Stimulated activated CD4-positive, alpha-beta T cell treated with anti-CD3 and anti-CD28 coated beads, Interleukin-4, amount 100 ng/mL, for 4 hours (primary cell): Measurements from ENCODE around the gene GOLM1.
A peak's percentile ranks its signal among the peaks of the same experiment; 100 is the strongest.
"Not testable (repeated sequence)": the region's sequence is repeated elsewhere in the genome, so short reads cannot be mapped to it uniquely, and the experiment has no call there.

Experiments
- DNase-seq, 2 experiments: peaks; one replicate each; pipeline ENCODE4 v3.0.0-alpha.2; 2020

GOLM1 gene

DNA sequence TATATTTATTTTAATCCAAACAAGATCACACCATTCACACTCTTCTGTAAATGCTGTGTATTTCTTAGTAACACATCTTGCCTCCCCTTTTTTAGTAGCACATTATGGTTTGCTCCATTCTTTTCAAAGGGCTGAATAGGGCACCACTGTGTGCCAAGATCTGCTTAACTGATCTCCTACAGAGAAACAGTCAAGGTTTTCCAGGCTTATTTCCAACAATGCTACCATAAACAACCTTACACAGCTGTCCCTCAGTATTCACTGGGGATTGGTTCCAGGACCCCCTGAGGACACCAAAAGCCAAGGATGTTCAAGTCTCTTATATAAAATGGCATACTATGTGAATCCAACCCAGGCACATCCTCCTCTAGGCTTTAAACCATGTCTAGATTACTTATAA, 16.5 kb downstream of the GOLM1 start:
- DNase-seq, result no peak

DNA sequence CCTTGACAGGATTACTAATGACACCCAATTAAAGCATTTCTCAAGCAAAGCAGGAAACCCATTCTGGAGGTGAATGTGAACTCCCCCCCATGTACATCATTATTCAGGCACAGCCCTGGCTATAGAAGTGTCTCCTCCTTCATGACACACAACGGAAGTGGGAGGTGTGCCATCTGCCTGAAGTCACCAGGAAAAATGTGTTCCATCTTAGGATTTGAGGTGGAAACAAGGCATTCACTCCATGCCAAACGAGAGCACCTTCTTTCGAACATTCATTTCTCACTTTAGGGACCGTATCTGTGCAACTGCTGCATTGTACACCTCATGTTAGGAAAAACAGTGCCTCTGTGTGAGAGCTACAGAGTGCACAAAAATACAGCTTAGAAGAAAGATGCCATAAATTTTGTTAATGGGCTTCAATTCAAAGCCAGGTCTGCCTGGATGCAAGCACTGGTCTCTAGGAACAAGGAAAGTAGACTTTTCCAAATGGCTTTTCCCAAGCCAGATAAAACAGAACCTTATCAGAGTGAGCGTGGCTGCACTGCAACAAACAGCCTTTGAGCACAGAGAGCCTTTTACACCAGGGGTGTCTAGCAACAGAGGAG, 19.4 kb downstream of the GOLM1 start:
- DNase-seq, result no peak

DNA sequence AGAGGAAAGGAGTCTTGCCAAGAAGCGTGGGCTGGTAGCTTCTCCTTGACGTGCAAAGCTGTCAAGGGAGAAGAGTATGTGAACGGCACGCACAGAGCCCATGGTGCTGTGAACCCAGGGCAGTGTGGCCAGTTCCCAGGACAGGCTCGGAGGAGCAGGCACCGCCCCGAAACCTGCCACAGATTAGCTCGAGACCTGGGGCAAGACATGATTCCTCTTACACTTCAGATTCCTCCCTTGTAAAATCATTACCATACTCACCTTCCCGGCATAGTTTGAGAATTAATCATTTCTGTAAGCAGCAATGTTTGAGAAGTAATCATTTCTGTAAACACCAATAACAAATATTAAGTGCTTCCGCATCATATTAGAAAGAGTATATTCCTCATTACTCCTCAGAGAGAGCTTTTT, 19.9 kb downstream of the GOLM1 start:
- DNase-seq, result no peak

DNA sequence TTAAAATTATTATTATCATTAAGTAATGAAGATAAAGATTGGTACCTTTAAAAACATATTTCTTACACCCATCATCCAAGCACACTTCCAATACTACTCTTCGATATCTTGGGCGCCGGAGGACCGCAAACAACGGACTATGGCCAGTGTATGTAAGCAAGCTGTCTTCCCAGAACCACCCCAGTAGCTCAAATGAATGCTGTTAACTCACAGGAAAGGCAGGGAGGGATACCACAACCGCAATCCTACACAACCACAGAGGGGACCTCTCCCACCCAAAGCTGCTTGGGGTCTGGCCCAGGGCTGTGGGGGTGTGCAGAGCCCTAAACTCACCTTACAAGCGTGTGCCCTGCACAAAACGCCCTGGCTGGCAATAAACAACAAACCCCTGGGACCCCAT, 20.6 kb downstream of the GOLM1 start:
- DNase-seq, result no peak

DNA sequence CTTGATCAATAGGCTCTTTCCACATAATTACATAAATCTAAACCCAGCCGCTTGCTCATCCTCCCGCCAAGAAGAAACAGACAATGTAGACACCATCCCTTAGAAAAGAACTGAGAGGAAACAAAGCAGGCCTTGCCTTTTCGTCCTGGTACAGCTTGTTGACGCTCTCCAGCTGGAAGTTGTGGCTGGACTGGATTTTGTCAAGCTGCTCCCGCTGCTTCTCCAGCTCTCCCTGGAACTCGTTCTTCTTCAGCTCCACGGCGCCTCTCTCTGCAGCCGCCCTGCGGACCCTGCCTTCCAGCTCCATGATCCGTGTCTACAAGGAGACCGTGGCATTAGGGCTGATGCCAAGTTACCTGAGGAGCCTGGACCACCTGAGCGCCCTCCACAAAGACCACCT, 22.1 kb downstream of the GOLM1 start:
- no peak for DNase-seq

DNA sequence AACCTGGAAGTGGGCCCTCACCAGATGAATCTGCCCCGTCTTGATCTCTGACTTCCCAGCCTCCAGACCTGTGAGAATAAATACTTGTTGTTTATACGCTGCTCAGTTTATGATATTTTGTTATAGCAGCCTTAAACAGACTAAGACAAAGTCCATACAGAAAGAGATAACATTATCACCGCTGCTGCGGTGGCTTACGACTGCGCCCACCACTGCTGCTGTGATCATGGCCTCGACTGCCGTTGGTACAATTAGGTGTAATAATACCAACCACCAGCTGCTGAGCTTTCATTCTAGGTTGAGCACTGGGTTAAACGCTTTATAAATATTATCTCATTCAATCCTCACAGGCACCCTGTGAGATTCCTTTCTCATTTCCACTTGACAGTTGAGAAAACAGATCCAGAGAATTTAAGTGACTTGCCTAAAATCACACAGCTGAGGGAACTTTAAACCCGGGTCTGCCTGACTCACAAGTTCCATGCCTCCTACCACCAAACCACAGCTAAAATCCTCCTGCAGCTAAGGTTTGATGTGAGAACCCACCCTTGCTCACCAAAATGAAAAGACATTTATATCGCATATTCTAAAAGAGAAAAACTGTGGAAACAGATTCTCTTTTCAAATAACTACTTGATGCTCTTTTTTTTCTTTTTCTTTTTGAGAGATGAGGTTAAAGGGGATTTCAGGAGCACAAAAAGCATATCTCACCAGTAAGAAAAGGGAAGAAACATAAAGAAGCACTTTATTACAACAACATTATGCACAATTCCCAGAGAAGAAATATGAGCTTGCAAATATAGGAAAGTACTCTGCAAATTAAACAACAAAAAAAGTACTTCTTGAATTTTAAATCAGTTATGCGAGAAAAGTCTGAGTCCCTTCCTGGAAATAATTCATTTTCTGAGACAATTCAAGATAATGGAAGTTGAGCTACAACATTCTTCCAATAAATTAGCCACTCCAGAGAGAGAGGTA, 23.9 kb downstream of the GOLM1 start:
- peak in 1 of 2 experiments; percentile 14 for DNase-seq

DNA sequence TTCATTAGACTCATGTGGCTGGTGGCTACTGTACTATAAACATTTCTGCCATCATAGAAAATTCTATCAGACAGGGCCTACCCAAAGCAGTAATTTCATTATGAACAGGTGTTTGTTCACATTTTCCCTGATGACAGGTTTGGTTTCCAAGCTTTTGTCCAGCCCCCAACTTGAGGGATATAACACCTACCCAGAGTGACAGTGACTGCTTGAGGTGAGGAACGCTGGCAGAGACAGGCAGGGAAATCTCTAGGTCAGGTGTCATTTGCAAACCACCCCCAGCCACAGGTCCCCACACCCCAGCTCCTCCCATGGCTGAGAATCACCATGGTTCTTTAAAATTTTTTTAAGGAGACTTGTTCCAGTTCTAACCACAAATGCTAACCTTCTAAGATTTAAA, 25.5 kb downstream of the GOLM1 start:
- DNase-seq, result no peak

DNA sequence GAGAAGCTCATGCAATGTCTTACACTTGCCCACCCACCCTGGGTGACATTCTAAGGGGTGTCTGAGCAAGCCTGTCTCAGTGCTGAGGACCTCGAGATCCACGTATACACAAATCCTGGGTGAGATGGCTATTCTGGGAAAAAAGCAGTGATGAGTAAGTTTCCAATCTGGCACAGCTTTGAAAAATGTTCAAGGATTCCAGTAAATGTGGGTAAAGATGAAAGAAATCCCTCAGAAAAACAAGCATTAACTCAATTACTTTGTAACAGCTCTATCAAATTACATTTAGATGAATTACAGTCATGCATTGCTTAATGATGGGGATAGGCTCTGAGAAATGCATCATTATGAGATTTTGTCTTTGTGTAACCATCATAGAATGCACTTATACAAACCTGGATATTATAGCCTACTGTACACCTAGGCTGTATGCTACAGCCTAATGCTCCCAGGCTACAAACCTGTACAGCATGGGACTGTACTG, 26.9 kb downstream of the GOLM1 start:
- no peak for DNase-seq

DNA sequence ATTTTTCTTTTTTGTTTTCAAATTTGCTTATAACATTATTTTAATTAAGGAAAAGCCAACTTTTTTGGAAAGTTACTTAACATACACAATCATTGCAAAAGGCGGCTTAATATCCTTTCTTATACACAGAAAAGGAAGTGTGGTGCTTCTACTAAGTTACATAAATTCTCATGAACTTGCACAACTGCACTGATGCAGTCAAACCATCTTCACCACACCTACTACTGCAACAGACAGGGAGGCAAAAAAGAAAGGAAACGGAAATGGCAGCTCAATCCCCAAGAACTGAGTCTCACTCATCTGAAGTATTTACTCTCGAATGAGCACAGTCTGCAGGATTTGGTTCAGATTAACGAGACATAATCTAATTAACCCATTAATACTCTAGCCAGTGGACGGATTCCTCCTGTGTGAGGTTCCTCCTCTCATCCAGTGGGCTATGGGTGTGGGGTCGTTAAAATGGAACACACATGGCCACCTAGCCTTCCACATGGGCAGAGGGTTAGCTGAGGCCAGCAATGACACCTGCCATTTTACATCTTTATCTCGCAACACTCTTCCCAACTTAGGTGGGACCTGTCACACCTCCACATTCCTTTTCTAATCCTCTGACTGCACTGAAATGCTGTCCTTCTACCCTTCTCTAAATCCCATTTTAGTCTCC, 30.0 kb downstream of the GOLM1 start:
- DNase-seq, result no peak

DNA sequence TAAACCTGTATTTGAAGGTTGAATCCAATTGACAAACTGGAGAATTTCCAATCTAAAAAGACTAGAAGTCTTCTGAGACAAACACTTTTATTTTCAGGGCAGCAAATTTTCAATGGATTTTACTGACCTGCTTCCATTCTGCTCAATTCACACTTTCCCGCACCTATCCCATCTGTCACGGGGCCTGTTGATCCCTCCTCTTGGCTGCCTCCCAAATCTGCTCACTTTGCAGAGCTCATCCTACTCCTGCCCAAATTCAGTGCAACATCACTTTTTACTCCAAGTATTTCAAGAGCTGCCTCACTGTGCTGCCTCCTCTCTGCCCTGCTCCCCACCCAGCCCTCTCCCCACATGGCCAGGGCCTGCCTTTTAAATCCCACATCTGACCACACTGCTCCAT, 35.1 kb downstream of the GOLM1 start:
- no peak for DNase-seq

DNA sequence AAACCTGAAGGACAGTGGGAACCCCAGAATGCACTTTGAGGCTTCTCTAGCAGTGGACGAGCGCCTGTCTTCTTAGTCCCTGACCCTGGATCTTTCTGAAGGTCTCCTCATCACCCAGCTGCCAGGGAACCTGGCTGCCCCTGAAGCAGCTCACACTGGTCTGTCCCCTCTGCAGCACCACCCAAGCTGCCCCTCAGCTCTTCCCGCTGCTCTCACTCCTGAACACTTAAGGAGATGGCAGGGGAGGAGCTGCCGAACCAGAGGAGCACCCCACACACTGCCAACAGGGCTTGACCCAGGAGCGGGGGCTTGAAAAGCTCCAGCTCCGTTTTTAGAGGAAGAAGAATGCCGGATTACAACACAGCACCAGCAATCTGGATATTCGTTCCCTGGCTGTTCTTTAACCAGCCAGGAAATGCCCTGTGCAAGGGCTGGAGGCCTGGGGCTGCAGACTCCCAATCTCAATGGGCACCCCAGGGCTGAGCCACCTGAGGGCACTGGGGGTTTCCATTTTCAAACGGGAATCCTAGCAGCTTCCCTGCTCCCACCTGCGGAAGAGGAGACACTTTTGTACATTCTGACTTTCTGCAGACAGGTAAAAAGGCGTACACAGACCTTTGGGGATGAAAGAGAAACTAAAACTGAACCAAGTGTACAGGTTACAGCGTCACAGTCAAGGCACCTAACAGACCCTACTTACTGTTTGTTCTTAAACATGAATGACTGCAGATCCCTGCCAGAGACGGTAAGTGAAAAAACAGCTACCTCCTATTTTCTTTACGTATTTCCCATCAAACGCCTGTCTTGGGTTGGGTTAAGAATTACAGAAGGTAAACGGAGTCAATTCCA, 36.3 kb downstream of the GOLM1 start:
- no peak for DNase-seq

DNA sequence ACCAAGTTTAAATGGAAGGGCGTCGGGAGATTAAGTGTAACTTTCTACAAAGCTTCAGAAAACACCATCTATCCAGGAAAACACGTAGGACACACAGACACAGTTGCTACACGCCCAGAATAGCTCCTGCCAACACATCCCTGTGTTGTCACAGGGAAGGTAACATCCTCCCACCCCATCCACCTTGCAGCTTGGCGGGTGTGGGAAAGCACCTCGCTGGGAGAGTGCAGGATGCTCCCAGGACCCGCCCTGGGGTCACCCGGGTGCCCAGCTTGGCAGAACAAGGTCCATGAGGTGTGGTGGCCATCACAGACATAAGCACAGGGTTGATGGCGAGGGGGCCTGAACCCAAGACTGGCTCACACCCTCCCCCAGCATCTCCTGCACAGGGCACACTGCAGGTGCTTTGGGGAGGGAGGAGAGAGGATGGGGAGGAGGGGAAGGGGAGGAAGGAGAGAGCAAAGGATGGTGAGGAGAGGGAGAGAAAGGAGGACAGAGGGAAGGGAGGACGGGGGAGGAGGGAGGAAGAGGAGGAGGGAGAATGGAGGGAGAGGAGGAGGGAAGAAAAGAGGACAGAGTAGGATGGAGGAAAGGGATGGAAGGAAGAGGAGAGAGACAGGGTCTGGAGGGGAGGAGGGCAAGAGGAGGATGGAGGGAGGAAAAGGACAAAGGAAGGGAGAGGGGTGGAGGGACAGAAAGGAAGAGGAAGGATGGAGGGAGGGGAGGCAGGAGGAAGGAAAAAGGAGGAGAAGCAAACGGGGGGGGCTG, 37.2 kb downstream of the GOLM1 start:
- no peak for DNase-seq

DNA sequence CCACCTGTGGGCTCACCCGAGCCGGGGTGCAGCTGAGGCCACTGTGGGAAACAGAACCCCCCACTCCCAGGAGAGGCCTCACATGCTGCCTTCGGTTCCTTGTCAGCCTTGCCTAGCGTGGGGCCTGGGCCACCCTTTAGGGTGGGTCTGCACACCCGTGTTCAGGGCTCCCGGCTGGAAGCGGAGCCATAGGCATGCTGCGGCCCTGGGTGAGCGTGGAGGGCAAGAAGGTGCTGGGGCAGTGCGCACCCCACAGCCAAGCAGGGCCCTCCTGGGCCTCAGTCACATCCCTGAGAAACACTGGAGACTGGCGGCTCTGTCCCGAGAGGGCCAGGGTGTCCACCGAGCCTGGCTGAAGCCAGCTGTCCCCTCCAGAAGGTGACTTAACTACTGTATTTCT, 41.9 kb downstream of the GOLM1 start:
- DNase-seq, result no peak

DNA sequence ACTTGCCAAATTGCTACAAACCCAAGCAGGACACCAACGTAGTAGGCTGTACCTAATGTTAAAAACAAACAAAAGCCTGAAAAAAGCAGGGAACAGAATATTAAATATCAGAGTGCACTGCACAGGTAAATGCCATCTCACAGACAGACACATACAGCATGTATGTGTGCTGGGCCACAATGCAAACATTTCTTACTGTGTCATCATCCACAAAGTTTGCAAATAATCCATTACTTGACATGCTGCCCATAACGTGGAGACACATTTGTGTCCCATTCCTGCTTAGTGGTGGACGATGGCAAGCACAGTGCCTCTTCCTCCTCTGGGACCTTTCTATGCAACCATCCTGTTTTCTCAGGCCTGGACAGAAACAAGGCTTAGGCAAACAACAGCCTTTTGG, 44.7 kb downstream of the GOLM1 start:
- no peak for DNase-seq

DNA sequence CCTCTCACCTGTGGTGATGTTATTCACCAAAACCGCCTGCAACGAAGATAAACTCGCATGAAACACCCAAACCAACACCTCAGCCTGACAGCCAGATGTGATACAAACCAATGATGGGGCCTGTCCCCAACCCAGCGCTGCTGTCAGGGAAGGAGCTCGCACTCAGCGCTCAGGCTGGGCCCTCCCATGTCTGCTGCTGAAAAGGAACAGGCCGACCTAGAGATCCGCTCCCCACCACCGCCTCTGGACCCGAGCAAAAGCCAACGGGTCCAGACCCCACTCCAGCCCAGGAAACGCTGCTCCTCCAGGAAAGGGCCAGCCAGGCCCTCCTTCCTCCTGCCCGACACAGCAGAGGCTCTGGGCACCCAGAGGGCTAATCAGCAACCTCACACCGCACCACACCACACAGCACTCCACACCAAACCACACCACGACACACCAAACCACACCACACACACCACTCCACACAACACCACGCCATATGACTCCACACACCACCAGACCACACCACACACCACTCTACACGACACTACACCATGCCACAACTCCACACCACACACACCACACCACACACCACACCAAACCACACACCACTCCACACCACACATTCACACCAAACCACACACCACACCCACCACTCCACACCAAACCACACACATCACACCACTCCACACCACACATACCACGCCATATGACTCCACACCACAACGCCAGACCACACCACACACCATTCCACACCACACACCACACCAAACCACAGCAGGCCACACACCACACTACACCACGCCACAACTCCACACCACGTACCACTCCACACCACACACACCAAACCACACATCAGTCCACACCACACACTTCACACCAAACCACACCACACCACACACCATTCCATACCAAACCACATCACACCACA, 46.5 kb downstream of the GOLM1 start:
- no peak for DNase-seq

DNA sequence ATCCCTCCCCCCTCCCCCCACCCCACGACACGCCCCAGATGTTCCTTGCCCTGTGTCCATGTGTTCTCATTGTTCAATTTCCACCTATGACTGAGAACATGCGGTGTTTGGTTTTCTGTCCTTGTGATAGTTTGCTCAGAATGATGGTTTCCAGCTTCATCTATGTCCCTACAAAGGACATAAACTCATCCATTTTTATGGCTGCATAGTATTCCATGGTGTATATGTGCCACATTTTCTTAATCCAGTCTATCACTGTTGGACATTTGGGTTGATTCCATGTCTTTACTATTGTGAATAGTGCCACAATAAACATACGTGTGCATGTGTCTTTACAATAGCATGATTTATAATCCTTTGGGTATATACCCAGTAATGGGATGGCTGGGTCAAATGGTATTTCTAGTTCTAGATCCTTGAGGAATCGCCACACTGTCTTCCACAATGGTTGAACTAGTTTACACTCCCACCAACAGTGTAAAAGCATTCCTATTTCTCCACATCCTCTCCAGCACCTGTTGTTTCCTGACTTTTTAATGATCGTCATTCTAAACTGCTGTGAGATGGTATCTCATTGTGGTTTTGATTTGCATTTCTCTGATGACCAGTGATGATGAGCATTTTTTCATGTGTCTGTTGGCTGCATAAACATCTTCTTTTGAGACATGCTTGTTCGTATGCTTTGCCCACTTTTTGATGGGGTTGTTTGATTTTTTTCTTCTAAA, 51.2 kb downstream of the GOLM1 start:
- DNase-seq, result not testable (repeated sequence)

DNA sequence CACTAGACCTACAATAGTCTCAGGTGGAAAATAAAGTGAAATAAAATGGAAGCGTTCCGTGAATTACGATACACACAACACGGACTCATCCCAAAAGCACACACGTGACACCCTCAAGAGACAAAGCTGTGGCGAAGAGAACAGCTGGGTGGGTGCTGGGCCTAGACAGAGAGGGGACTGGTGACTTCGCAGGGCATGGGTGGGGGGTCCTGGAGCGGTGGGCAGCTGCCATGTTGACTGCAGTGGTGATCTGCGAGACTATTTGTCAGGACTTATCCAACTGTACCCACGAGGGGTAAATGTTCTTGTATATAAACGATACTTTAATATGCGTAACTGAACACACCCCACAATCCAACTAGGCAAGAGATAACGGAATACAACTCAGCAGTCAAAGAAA, 52.0 kb downstream of the GOLM1 start:
- no peak for DNase-seq

DNA sequence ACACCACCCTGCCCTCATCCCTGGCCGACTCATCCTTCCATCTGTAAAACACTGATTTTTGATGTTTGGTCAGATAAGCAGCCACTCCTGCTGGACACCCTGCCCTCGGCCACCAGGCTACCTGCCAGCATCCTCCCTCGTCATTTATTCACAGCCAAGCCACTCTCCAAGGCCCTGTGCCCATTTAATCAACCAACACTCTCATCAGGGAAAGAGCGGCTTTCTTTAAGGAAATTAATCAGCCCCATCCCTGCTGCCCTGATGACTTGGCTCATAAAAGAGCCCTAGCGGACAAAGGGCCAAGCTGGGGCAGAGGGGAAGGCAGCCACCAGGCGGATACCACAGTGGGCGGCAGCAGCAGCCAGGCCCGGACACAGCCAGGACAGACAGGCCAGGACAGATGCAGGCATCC, 52.4 kb downstream of the GOLM1 start:
- no peak for DNase-seq

DNA sequence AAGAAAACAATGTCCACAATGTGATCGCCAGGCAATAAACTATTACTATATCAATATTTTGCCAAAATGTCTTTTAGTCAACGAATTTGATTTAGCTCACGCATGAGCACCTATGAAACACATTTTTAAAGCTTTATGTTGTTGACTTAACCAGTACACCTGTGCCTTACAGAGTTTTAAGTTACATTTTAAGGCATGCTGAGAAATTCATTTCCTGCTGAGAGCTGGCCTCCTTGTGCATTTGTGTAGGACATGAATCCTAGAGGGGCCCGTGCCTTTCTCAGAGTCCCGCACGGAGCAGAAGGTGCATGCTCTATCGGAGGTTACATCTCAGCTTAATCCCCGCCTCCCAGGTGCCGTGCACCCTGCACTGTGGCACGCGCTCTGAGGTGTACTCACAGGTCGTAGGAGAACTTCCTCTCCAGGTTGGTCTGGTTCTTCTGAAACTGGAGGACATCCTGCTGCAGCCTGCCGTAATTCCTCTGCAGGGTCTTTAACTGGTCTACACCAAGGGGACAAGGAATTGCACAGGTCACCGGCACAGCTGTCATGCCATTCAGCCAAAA, 53.2 kb downstream of the GOLM1 start:
- DNase-seq, result no peak

DNA sequence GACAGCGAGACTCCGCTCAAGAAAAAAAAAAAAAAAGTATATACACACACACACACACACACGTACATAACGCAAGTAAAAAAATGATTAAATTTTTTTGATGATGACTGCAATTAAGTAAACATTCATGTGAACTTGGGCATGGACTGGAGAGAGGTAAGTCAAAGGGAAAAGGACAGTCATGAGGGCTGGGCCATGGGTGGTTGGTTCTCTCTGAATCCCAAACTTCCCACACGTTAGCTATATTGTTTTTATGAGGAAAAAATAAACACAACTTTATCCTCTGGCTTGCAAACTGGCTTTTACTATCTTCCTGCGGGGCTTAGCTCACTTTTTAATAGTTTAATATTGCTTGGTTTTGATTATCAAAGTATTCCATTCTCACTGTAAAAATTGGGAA, 53.7 kb downstream of the GOLM1 start:
- no peak for DNase-seq
